Activated CD4-positive, alpha-beta T cell treated with anti-CD3 and anti-CD28 coated beads for 4 hours (primary cell): ENCODE measurements around the gene TMEM9B.
"Not testable (repeated sequence)": the region's sequence is repeated elsewhere in the genome, so short reads cannot be mapped to it uniquely, and the experiment has no call there.

Source experiments
- DNase-seq, 2 donors: peaks; one replicate each; pipeline ENCODE4 v3.0.0-alpha.2; 2020

The TMEM9B gene

DNA sequence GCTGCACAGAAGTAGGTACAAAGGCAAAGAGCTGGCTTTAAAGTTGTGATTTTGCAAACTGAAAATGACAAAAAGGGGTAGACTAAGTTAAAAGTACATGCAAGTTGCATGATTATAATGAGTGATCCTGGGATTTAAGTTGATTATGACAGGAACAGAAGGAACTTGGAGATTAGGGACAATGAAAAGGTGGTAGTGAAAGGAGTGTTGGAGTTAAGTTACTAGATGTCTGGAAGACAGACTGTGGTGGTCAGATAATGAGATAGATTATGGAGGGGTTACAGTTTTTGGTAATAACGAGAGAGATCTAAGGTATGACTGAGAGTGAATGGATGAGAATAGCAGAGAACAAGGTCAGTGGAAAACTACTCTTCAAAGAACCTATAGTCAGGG is 7.7 kb upstream of the TMEM9B start:
- no peak for DNase-seq

DNA sequence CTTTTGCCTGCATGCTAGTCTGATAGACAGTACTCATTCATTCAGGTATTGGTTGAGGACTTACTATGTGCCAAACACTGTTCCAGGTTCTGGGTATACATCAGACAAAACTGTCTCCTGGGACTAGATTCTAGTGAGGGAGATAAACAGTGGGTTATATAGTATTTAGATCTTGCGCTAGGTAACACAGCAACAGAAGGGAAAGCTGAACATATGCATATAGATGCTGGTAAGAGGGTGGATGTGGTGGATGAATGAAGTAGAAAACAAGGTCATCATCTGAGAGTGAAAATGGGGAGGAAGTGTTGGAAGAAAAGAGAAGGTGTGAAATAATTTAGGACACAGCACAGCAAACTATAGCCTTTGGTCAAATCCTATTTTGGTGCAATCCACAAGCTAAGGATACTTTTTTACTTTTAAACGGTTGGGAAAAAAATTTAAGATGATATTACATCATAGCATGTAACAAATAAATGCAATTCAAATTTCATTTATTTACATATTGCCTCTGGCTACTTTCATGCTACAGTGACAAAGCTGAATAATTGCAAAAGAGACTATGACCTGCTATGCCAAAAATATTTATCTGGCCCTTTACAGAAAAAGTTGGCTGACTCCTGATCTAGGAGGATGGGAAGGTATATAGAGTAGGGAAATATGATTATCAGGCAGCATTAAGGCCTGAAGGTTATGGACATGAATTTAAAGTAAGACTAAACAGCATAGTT is 7.1 kb upstream of the TMEM9B start:
- no peak for DNase-seq

DNA sequence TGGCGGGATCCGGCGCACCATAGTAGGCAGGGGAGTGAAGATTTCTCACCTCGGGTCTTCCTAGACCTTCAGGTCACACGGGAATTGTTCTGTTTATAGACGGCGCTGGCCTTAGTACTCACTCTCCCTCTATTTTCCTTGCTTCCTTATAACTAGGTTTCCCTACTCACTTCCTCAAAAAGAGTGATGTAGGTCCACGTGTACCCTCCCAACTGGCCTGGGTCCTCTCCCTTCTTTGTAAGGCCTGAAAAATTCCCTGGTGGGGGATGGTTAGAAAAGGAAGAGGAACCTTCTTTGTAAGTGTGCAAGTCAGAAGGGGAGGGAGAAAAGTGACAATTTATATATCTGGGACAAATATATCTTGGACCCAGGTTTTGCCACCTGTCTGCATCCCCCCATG is 2.9 kb upstream of the TMEM9B start:
- no peak for DNase-seq

DNA sequence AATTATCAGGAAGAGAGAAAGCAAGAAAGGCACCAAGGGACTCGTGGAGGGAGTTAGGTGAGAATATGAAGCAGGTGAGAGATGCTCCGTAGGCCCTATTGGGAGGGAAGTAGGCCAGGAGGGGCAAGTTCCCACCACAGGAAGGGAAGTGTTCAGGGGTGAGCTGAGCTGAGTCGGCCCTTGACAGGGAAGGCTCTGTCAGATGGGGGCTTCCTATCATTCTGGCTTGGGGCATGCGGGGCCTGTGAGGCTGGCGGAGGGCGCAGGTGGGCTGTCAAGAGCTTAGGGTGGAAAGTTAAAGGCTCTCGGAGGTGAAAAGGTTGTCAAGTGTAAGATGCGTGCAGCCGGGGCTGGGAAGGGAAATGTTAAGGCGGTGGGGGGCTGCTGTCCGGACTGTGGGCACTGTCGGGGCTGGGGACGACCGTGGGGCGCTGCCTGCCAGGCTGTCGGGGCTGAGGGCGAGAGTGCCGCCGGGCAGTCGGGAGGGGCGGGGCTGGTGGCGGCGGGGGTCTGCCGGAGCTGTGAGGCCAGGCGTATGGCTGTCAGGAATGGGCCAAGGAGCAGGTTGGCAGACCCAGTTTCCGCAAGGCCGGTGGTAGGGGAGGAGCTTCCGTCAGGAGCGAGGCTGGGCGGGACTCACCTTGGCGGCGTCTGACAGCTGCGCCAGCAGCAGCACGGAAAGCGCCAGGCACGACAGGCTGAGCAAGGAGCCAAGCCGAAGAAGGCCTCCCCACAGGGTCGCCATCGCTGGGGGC is 496 bp downstream of the TMEM9B start:
- DNase-seq: peak; percentile 73 to 75

DNA sequence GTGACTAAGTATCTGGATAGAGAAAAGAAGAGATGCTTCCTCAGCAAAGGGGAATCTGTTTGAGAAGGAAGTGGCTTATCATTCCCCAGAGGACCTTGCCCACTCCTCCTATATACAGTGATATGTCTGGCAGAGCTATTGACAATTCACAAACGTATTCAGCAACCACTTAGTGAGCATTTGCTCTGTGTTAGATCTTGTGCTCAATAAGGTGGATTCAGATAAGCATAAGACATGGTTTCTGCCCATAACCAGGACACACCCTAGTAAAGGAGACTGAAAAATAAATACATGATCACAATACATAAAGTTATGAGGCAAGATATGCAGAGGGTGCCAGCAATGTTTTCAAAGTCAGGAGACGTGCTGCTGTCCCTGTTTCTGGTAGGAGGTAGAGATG is 1.4 kb downstream of the TMEM9B start:
- DNase-seq: no peak

DNA sequence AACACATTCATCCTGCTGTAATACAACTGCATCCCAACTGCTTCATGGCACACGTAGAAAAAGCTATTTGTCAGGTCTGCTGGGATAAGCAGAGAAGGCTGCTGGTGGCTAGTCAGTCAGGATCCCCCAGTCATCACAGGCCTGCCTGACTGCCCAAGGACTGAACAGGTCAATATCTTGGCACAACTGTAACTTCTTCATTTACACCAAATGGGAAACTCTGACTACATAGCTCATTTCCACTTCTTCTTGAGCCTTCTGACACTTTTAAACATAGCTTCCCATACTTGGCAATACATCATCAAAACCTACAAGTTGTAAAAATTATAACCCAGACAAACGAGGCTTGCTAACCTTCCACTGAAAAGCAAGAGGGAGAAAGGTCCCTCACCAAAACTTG is 2.8 kb downstream of the TMEM9B start:
- DNase-seq: no peak

DNA sequence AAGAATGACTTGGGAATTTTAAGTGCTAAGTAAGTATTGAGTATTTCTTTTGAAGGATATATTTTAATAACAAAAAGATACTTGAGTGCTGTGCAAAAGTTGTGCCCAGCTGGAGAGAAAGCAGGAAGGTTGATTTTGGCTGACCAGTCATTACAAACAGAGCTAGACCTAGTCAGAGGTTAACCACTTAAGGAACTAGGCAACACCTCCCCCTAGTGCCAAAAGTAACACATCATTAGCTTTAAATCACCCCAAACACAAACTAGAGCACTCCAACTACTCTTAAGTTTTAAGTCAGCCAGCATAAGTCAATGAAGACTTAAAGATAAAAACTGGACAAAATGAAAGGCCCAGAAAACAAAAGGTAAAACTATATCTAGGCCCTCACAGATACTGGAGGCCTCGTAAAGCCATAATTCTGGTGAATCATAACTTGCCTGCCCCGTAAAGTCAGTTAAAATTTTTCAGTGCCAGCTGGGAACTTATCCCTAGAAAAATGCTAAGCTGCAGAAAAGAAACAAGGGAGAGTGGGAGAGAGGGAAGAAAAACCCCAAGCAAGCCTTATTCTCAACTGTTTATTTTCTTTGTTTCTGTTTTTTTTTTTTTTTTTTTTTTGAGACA is 4.6 kb downstream of the TMEM9B start:
- DNase-seq: peak; percentile 9 to 24

DNA sequence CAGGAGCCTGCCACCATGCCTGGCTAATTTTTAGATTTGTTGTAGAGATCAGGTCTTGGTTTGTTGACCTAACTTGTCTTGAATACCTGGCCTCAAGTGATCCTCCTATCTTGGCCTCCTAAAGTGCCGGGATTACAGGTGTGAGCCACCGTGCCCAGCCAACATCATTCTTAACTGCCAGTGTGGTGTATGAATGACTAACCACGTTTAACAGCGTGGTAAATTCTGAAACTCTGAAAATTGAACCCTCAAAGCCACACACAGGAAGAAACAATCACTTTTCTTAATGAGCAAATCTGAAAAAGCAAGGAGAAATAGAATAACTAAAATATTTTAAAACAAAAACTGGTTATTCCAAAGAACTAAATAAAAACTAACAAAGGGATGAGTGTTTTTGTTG is 7.4 kb downstream of the TMEM9B start:
- no peak for DNase-seq

DNA sequence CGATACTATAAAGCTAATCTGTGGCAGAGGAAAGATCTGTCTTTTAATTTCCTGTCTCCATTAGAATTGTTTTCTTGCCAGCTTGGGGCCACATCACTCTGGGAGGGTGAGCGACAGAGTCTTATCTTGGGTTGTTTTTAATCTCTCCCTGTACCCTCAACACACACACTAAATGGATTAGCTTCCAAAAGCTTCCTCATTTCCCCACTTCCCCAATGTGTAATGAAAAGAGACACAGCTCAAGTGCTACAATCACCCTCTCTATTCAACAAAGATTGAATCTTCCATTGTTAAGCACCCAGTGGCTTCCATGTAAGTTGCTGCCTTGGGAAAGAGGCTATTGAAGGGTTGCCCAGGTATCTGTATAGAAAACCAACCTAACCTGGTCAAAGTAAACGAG is 15.4 kb downstream of the TMEM9B start:
- no peak for DNase-seq

DNA sequence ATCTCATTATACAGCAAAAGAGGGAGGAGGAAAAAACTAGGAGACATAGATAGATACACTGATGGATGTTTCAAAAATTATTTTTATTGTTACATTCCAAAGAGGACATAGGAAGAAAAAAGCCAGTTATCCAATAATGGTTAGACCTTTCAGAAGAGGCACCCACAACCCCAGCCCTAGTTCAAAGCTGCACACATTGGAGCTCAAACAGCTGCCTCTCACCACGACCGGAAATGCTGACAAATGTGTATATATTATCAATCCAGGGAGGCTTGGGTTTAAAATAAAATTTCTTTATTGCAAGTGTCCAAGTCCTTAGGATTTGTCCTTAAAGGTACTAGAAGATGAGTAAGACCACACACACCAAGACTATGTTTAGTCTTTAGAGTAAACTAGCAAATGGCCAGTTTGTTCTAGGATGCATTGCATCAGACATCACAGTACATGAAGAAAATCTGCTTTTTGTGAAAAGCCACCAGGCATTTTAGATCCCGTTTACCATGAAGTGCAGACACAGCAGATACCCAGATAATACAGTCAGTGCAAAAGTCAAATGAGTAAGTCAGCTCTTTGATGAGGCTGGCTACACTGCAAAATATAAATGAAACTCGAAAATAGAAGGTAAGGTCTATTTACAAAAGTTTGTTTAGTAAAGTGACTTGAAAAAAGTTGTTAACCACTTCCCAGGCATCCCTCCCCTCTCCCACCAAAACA is 16.9 kb downstream of the TMEM9B start:
- DNase-seq: no peak

DNA sequence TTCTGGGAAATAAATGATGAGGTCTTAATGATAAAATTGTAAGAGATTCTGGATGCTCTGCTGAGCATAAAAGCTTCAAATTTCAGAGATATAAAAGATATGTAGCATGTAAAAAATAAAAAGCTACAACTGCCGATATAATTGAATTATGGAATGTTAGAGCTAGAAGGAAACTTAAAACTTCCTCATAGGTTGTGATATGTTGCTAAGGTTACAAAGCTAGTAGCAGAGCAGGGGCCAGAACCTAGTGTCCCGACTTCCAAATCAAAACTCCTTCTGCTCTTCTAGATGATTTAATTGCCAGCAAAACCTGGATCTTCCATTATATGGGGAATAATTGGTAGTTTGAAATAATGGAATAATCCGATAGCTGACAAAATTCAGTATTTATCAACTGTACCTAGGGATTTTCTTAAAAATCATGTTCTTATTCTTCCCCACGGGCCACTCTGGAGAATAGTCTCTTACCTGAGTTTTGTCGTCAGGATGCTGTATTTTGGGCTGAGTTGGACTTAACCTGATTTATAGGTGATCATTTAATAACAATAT is 21.6 kb downstream of the TMEM9B start, which contains the start of gene ASCL3:
ASCL3 (minus strand) TSS at position 499 of the 549 bp plus-strand sequence. CDS start 4,855 bp downstream, outside the sequence.
- no peak for DNase-seq

DNA sequence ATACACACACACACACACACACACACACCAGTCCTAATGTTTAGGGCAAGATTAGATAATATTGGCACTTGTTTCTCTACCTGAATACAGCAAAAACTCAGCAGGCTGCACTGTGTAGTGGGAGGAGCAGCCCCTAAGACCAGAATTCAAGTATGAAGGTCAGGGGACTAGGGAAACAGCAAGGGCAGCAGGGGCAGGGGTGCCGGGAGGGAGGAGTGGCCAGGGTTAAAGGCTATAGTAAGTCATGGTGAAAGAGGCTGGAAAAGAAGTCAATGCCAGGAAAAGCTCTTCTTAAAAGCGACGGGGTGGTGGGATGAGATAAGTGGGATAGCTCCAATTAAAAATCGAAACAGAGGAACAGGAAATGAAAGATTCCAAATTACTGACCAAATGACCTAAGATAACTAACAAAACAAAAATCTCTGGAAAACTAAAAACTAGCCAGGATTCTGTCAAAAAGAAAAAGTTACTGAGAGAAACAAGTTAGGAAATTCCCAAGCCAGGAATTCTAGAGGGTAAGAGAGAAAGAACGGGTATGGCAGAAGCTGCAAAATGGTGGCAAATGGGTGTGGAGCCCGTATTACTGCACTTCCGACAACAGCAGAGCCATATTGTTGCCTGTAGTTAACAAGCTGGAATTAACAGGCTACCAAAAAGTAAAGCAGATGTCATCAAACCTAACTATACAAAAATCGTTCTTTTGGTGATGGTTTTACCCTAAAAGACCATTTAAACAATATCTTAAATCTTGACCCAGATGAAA is 22.7 kb downstream of the TMEM9B start:
- DNase-seq: no peak

DNA sequence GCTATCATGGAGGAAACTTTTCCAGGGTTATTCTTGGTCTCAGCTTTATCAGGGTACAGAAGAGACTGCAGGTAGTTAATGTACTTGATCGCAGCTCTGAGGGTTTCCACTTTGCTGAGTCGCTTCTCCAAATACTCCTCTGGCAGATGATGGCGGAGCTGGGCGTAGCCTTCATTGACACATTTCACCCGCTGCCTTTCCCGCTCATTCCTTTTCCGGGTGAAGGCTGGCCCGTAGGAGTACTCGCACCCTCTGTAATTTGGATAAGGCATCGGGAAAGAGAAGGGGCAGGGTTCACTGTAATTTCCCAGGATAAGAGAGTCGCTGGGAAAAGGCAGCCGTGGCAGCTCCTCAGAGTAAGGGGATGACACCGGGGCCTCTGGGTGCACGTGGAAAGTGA is 26.6 kb downstream of the TMEM9B start:
- DNase-seq: no peak

DNA sequence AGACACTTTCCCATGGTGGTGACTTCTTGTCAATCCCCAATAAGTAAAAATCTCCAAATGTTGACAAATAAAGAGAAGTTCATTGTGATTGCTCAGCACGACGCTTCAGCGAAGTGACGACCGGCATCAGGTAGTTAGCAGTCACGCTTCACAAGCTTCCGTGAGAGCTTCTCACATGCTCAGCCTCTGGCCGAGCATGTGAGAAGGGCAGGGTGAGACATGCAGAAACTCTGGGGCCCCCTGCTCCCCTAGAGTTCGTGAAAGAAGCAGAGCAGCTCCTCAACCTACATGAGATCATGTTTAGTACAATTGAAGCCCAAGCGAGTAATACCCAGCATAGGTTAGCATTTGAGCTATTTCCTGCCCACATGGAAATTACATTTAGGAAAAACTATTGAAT is 27.1 kb downstream of the TMEM9B start:
- DNase-seq: no peak

DNA sequence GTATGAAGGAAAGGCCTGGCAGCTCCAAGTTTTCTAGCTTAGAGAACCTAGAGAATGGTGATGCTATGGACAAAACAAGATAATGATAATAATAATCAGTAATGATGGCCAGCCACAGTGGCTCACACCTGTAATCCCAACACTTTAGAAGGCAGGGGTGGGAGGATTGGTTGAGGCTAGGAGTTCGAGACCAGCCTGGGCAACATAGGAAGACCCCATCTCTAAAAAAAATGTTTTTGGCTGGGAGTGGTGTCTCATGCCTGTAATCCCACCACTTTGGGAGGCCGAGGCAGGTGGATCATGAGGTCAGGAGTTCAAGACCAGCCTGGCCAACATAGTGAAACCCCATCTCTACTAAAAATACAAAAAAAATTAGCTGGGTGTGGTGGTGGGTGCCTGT is 28.5 kb downstream of the TMEM9B start:
- not testable (repeated sequence) for DNase-seq

DNA sequence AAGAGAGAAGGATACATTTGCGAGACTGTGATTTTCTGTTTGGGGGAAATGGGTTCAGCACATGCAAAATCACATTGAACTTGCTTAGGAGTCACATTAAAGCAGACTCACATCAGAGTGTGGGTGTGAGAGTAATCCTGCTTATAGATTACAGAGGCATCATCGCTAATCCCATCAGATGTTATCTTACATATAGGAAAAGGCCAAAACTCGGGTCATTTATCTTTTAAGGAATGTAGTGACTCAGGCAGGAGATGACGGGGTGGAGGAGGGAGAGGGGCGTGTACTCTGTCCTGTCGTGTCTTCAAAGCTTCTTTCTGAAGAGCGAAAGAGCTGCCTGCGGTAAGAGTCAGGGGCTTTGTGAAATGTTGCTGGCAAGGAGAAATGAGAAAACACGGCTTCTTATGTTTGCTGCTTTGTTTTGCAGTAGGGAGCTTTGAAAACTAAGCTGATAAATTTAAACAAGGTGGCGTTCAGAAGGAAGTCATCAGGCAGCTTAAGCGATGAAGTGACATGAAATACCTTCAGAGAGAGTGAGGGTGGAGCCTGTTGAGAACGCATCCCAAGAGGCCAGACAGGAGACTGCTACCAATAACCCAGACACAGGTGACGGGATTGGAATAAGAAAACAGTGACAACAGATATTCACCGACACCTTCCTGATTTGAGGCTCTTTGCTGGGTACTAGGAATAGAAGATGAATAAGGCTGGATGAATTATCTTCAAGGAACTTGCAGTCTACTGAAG is 29.3 kb downstream of the TMEM9B start:
- DNase-seq: no peak

DNA sequence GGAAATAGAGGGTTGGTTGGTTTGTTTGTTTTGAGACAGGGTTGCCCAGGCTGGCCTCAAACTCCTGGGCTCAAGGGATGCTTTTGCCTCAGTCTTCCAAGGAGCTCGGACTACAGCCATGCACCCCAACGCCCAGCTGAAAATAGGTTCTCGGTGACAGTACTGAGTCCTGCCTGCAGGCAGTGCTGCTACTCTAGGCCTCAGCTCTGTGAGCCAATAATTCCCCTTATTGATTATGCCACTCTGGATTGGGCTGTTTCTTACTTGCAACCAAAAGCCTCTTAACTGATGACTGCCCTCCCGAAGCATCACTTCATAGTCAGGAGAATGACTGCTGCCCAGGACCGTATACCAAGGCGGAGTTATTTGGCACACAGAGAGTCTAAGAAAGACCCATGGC is 30.3 kb downstream of the TMEM9B start:
- DNase-seq: no peak

DNA sequence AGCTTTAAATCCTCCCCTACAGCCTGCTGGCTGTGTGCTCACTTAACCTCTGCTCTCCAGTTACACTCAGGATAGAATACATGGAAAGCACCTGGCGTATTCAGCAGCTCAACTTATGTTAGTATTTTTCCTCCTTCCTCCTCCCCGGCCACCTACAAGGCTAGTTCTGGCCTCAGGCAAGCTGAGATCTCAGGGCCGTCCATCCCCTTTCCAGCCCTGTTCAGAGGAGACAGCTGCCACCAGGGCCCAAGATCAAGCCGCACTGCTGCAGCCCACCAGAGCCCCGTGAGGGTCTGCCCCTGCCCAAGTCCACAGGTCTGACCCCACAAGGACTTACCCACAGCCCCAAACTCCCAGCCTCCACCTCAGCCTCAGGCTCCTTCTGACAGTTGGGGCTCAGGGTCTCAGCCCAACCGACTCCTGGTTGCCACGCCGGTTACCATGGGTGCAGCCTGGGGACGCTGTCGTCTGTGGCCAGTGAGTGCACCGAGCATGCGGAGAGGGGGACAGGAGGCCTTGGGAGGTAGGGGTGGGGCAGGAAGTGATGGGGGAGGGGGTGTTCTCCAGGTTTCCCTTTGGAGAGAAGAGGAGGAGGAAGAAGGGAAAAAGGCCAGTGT is 31.6 kb downstream of the TMEM9B start, which contains the start of gene C11orf16:
C11orf16 (minus strand) TSS at position 384 of the 617 bp plus-strand sequence. CDS start 639 bp downstream, outside the sequence.
- DNase-seq: no peak

DNA sequence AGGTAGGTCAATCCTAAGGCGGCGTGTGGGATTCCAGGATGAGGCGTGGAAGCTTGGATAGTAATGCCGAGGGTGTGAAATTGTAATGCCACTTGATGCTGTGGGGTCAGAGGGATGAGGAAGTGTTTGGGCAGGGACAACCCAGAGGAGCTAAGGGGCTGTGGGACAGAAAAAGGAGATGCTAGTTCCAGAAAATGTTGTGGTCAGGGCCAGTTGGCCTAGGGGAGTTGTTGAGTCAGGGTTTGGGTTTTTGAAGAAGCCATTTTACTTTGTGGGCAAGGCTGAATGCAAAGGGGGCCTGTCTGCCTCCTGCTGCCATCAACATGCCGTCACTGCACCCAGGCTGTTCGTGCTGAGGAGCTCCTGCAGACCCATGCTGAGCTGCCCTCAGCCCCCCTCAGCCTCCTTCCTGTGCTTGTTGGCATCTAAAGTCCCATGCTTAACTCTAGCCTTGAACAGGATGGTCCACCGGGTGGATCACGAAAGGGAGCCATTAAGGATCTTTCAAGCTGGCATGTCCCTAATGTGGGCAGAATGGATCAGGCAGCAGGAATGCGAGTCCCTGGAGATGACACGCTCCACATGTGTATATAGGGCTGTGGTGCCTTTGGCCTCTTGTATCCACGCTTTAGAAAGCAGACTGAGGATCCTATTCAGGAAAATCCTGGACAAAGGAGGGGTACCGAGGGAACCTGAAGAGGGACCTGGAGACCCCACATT is 33.6 kb downstream of the TMEM9B start:
- DNase-seq: no peak

DNA sequence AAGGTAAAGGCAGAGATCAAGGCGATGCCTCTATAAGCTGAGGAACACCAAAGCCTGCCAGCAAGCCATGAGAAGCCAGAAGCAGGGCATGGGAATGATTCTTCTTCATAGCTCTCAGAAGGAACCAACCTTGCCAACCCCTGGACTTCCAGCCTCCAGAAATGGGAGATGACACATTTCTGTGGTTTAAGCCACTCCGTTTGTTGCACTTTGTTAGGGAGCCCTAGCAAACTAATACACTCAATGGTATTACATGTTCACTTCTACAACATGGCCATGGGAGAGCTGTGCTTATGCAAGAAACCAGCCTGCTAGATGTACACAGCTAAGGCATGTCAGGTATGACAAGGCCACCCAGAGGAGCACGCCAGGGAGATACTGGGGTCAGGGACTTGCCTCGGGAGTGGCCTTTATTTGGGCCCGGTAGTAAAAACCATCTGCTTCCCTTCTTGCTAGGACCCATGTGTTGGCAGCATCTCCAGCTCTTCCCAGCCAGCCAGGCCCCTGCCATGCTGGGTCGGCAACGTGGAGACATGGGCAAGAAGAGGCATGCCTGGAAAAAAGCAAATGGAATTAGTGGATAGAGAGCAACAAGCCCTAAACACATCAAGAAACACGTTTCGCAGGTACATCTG is 35.1 kb downstream of the TMEM9B start:
- no peak for DNase-seq
